Uterus (tissue), 2 donors: ENCODE data around the gene MAP7D1.

ENCODE experiments used
- CTCF ChIP-seq, 4 experiments: fragments of 200-600 bp in 2 of 4; fragments of 450-650 bp in 2 of 4; sonication (generic) in 2 of 4; IDR thresholded peaks; one replicate each; pipeline ENCODE4 v1.5.1; 2016 to 2019; ENCODE audit warnings: antibody characterized with exemption in 4 of 4, mild to moderate bottlenecking in 2 of 4, moderate library complexity in 1 of 4
- POLR2A ChIP-seq, 2 donors: fragments of 450-650 bp; IDR thresholded peaks; one replicate each; pipeline ENCODE4 v1.6.1; 2016; ENCODE audit warnings: antibody characterized with exemption in 2 of 2, mild to moderate bottlenecking in 1 of 2, moderate library complexity in 1 of 2

DNA sequence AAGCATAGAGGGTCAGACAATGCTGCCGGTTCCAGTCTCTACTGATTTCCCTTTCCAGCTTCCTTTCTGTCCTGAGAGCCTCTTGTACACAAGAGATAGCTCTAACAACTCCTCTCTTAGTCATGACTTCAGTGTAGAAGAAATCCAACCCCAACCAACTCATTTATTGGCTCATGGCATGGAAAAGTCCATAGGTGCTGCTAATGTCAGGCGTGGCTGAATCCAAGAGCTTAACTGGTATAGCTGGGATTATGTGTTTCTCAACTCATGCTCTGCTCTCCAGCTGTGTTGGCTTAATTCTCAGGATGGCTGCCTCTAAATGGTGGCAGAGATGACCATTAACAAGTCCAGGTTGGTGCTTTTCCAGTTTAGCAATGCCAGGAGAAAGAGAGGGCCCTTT, 55.9 kb downstream of the MAP7D1 start:
- TF ChIP-seq CTCF (IDR thresholded peaks at IDR 0.05) (no peak), POLR2A (IDR thresholded peaks at IDR 0.05) (no peak)
